Measurements from ENCODE around the gene ADAMTS8.

The ADAMTS8 gene

DNA sequence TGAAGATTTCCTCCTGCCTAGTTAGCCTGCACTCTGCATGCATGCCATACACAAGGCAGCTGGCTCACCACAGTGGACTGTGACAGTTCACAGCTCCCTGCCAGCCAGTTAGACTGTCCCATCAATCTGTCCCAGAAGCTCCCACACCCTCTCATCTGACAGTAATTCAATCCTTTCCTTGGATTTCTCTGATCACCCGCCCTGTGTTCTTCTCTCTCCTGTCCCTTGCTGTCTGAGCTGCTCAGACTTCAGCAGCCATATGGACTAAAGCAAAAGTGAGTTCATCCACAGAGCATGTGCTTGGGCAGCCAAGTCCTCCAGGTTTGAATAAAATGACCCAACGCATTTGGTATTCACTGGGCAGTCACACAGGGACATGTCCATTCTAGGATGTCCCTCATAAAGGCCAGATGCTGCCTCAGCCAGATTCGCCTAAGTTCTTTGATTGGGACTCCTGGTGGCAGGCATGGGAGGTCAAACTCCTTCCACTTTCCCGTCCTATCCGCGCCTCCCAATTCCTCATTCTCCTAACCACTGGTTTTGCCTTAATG, 59.2 kb downstream of the ADAMTS8 start:
- in situ Hi-C loops (cut with MboI; ENCODE audit: low sequenced_read_pairs), result no loop called here

DNA sequence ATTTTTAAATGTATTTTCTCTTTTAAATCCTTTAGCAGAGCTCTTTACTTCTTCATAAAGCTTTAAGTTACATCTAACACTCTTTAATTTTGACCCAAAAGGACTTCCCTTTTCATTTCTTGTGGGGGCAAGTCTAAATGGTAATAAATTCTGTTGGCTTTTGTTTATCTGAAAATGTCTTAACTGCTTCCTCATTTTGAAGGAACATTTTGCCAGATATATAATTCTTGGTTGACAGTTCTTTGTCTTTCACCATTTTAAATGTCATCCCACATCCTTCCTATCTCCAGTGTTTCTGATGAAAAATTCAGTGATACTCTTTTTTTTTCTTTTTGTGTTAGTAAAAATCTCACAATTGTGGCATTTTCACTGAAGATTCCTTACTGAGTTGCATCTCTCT, 69.0 kb downstream of the ADAMTS8 start:
- in situ Hi-C loops (cut with MboI; ENCODE audit: low sequenced_read_pairs), result no loop called here

DNA sequence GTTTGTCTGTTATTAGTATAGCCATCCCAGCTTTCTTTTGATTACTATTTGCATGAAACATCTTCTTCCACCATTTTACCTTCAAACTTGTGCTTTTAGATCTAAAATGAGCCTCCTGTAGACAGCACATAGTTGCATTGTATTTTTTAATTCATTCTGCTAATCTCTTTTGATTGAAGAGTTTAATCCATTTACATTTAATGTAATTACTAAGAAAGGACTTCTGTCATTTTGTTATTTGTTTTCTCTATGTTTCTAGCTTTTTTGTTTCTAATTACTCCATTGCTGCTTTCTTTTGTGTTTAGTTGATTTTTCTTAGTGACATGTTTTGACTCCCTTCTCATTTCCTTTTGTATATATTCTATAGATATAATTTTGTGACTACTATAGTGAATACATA, 70.0 kb downstream of the ADAMTS8 start:
- in situ Hi-C loops (cut with MboI; ENCODE audit: low sequenced_read_pairs), result no loop called here

All from HL-60/S4 treated with retinoic acid at 250 ng/mL for 4 days and 3 days (cell line).